H1 (cell line): ENCODE measurements around the gene DDI2. TPM values are rescaled to one million over a fixed set of nuclear protein-coding genes. Genes with fewer than 3 reads are reported as not detected.

Experiments
- CEBPB ChIP-seq: IDR thresholded peaks from 2 replicates; pipeline ENCODE4 v1.6.1; 2012; ENCODE audit warnings: low read depth, low read length
- CHD7 ChIP-seq: fragments of 300-600 bp; sonication (generic); IDR thresholded peaks from 2 replicates; pipeline ENCODE4 v1.7.1; 2012; ENCODE audit warnings: low read length, moderate library complexity, mild to moderate bottlenecking, inconsistent platforms; ENCODE audit not compliant: insufficient replicate concordance
- CTBP2 ChIP-seq: IDR thresholded peaks from 2 replicates; pipeline ENCODE4 v1.7.0; 2011; ENCODE audit warnings: borderline replicate concordance, mild to moderate bottlenecking, moderate library complexity, mixed read lengths, low read length; ENCODE audit not compliant: insufficient read depth, insufficient read length
- EGR1 ChIP-seq: IDR thresholded peaks from 2 replicates; pipeline ENCODE4 v1.6.1; 2011; ENCODE audit warnings: low read depth, low read length, borderline replicate concordance
- KDM1A ChIP-seq: fragments of 200-600, 300-600 bp; sonication (generic); IDR thresholded peaks from 2 replicates; pipeline ENCODE4 v1.7.1; 2016; ENCODE audit warnings: mild to moderate bottlenecking, low read length, borderline replicate concordance
- KDM5A ChIP-seq: fragments of 200-600 bp; IDR thresholded peaks from 2 replicates; pipeline ENCODE4 v1.7.1; 2012; ENCODE audit warnings: mild to moderate bottlenecking, low read length, inconsistent platforms, mixed read lengths
- POU5F1 ChIP-seq: IDR thresholded peaks from 2 replicates; pipeline ENCODE4 v1.6.1; 2011; ENCODE audit warnings: low read depth, mild to moderate bottlenecking, low read length, moderate library complexity
- SIX5 ChIP-seq: IDR thresholded peaks from 2 replicates; pipeline ENCODE4 v1.6.1; 2011; ENCODE audit warnings: mild to moderate bottlenecking, low read depth, low read length
- SP2 ChIP-seq: IDR thresholded peaks from 2 replicates; pipeline ENCODE4 v1.6.1; 2012; ENCODE audit warnings: mild to moderate bottlenecking, low read length, inconsistent platforms
- SUZ12 ChIP-seq: fragments of 200-600 bp; sonication (generic); IDR thresholded peaks from 2 replicates; pipeline ENCODE4 v1.6.1; 2012; ENCODE audit warnings: mild to moderate bottlenecking, inconsistent platforms, low read length, moderate library complexity, mixed read lengths
- polyA plus RNA-seq, 7 experiments: library from polyadenylated mRNA; depleted of rRNA in 3 of 7; stranded (reverse) in 5 of 7; unstranded in 2 of 7; fragments of >200 nt in 5 of 7; fragments of 200-250 nt in 2 of 7; gene quantifications; 1 replicate in 5 of 7; 2 replicates in 1 of 7; 4 replicates in 1 of 7; pipeline versions ENCODE4 v1.2.1 to v1.2.3, GENCODE V29; 2011 to 2013; ENCODE audit warnings: missing spikeins in 2 of 7, mixed read lengths in 2 of 7
- total RNA-seq: library from RNA; stranded (reverse); fragmentation: NEBNext Ultra II Directional; extraction: Animal tissue kit (Norgen Biotek cat#: 25700); gene quantifications from 2 replicates; pipeline ENCODE4 v1.2.1, GENCODE V29; 2021

Gene DDI2
- total and polyA plus RNA-seq, 2 of the 8 experiments (the other 6 are each of a cell fraction or from before 2014, with no cell fraction given): 7.7 to 38.3 TPM

- TF ChIP-seq SUZ12: no peak
- 0 out of 2 replicates have a peak, but pooled peaks have one; percentile 31 for TF ChIP-seq KDM1A
- TF ChIP-seq CEBPB: no peak
- TF ChIP-seq KDM5A: no peak
- no peak for TF ChIP-seq SIX5
- TF ChIP-seq CHD7: no peak
- TF ChIP-seq EGR1: no peak
- no peak for TF ChIP-seq CTBP2
- no peak for TF ChIP-seq POU5F1
- TF ChIP-seq SP2: no peak
Observed at GRCh38 chr1:15603050-15603965, 13.9 kb upstream of the DDI2 start (continued).
